ENCODE measurements around the gene KCNH6. TPM values are rescaled to one million over a fixed set of nuclear protein-coding genes. Genes with fewer than 3 reads are reported as not detected.

Gene KCNH6
- total RNA-seq, 2 donors from 2014 or later: 0.47 to 0.80 TPM

DNA sequence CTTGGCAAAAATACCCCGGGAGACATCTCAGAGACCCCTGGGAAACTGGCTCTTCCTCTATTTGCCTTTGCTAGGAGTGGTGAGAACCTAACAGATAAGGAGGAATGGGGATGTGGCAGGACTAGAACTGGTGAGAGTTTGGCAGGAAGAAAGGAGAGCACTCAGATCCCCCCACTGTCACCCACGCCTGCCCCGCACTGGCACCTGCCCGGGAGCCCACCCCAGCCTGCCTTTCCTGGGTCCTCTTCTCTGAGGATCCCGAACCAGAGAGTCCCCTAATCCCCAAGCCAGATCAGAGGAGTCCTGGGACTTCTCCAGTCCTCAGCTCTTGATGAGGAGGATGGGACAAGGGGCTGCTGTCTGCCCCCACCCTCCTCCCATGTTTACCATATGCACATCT, 3.7 kb downstream of the KCNH6 start:
- Histone ChIP-seq H3K9me3 (no peaks in the 10 kb centered on the region), H3K4me1 (no peaks in the 10 kb centered on the region), H3K36me3 (no peaks in the 10 kb centered on the region), H3K4me3 (no peak overlapping the region), H3K9ac (ENCODE audit: low read depth in 2 of 2, low read length in 2 of 2) (no peak overlapping the region), H3K27ac (no peak overlapping the region), H3K27me3 (no peaks in the 10 kb centered on the region)
- TF ChIP-seq, protein P1, sequence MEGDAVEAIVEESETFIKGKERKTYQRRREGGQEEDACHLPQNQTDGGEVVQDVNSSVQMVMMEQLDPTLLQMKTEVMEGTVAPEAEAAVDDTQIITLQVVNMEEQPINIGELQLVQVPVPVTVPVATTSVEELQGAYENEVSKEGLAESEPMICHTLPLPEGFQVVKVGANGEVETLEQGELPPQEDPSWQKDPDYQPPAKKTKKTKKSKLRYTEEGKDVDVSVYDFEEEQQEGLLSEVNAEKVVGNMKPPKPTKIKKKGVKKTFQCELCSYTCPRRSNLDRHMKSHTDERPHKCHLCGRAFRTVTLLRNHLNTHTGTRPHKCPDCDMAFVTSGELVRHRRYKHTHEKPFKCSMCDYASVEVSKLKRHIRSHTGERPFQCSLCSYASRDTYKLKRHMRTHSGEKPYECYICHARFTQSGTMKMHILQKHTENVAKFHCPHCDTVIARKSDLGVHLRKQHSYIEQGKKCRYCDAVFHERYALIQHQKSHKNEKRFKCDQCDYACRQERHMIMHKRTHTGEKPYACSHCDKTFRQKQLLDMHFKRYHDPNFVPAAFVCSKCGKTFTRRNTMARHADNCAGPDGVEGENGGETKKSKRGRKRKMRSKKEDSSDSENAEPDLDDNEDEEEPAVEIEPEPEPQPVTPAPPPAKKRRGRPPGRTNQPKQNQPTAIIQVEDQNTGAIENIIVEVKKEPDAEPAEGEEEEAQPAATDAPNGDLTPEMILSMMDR (IDR thresholded peaks at IDR 0.05): no peak
- intact Hi-C loops (cut with DNase I): no loop called here
- DNase-seq: no peak

DNA sequence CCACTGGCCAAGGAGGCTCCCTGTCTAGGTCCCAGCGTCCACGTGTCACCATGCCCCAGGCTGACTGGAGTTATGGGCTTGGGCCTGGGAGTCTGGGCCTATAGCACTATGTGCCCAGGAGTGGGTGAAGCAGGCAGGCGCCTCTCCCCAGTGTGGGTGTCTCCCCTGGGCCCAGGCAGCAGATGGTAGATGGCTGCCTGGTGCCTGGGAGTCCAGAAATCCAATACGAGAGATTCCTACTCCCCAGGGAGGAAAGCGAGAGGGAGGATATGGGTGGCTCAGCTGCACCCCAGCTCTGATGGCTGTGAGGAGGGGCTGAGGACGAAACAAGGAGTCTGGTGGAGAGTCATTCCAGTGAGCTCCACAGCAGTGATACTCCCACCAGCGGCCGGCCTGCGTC, 5.0 kb downstream of the KCNH6 start:
- Histone ChIP-seq H3K9ac (ENCODE audit: low read depth in 2 of 2, low read length in 2 of 2) (no peak overlapping the region), H3K4me1 (no peaks in the 10 kb centered on the region)

DNA sequence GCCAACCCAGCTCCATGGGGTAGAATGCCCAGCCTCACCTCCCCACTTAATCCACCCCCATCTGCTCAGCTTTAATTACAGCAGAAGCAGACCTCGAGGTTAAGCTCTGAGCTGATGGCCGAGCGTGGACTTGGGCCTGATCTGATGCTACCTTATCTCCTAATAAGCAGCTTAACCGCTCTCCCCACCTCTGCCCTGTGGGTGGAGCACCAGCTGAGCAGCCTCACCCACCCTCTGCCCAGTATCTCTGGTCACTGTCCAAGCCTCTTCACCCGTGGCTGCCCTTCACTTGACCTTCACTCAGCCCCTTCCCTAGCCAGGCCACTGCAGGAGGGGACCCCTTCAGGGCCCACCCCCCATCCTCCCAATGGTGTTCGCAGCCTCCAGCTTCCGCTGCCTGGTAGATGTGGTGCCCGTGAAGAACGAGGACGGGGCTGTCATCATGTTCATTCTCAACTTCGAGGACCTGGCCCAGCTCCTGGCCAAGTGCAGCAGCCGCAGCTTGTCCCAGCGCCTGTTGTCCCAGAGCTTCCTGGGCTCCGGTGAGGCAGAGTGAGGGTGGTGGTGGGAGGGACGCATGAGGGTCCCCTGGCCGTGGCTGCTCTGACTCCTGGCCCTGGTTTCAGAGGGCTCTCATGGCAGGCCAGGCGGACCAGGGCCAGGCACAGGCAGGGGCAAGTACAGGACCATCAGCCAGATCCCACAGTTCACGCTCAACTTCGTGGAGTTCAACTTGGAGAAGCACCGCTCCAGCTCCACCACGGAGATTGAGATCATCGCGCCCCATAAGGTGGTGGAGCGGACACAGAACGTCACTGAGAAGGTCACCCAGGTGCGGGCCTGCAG, 6.8 kb downstream of the KCNH6 start:
- no peak overlapping the region for H3K4me3 ChIP-seq

More for the DNA sequence above, 5.0 kb downstream of the KCNH6 start:
- intact Hi-C loops (cut with DNase I): no loop called here
- H3K36me3 ChIP-seq: no peaks in the 10 kb centered on the region
- no peak for DNase-seq
- H3K27ac ChIP-seq: no peak overlapping the region
- TF ChIP-seq, protein P1 (IDR thresholded peaks at IDR 0.05): no peak
- no peaks in the 10 kb centered on the region for H3K9me3 ChIP-seq
- H3K27me3 ChIP-seq: no peaks in the 10 kb centered on the region
- H3K4me3 ChIP-seq: no peak overlapping the region

DNA sequence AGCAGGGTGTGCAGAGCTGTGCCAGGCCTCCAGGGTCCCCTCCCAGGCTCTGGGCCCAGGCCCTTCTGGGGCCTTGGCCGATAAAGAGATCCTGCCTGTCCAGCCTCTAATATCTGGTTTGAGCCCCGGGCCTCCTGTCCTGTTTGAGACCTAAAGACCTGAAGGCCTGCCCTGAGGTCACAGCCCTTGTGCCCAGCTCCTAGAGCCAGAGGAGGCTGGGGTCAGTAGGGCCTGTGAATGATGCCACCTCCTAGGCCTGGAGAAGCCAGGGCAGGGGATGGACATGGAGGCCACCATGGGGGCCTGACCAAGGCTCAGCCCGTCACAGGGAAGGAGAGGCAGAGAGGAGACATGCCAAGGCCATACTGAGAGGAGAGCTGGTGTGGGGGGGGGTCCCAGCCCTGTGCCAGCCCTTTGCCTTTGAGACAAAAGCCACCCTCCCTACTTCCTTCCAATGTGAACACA, 7.4 kb downstream of the KCNH6 start:
- Histone ChIP-seq H3K4me1 (no peaks in the 10 kb centered on the region), H3K36me3 (no peaks in the 10 kb centered on the region), H3K9me3 (no peaks in the 10 kb centered on the region), H3K27ac (no peak overlapping the region), H3K27me3 (no peaks in the 10 kb centered on the region), H3K4me3 (no peak overlapping the region), H3K9ac (ENCODE audit: low read depth in 2 of 2, low read length in 2 of 2) (no peak overlapping the region)
- DNase-seq: no peak
- intact Hi-C loops (cut with DNase I): no loop called here
- TF ChIP-seq, protein P1 (IDR thresholded peaks at IDR 0.05): no peak

More for the DNA sequence above, 6.8 kb downstream of the KCNH6 start:
- no peak overlapping the region for H3K27ac ChIP-seq
- intact Hi-C loops (cut with DNase I): no loop called here
- TF ChIP-seq, protein P1 (IDR thresholded peaks at IDR 0.05): no peak
- no peaks in the 10 kb centered on the region for H3K36me3 ChIP-seq
- no peaks in the 10 kb centered on the region for H3K9me3 ChIP-seq
- no peaks in the 10 kb centered on the region for H3K4me1 ChIP-seq
- H3K9ac ChIP-seq (ENCODE audit: low read depth in 2 of 2, low read length in 2 of 2): no peak overlapping the region
- H3K27me3 ChIP-seq: no peaks in the 10 kb centered on the region
- no peak for DNase-seq

DNA sequence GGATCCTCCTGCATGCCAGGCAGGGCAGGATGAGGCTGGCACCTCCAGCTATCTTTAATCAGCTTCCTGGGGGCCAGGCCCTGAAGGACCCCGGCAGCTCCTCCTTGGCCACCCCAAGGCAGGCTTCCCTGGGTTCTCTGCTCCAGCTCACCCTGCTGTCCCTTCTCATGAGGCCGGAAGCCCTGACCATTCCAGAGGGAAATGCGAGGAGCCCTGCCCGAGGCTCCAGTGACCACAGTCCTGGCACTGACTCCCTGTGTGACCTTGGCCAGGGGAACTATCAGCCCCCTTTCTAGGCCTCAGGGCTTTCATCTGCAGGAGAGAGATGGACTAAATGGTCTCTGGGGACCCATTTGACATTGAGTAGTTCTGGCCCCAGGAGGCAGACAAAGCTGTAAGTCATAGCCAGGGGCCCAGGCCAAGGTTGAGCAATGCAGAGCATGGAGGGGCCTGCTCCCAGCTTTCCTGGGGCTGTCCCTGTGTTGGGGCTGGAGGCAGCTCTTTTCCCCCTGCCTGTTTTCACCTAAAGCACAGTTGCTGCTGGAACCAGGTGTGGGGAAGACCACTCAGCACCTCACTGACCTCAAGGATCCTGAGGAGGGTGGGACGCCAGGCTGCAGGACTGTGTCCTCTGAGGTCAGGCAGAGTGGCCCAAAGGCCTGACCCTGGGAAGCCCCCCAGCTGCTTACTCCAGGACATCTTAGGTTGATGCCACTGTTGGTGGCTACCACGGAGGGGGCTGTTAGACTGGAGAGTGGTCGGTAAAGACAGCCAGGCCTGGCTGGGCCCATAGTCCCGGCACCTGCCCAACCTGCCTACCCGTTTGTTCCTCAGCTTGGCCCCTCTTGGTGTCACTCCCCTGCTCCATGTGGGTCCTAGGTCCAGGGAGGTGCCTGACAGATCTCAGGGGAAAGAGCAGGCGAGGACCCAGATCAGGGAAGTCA, 8.1 kb downstream of the KCNH6 start:
- Histone ChIP-seq H3K27ac (no peak overlapping the region), H3K36me3 (no peaks in the 10 kb centered on the region), H3K9ac (ENCODE audit: low read depth in 2 of 2, low read length in 2 of 2) (no peak overlapping the region), H3K27me3 (no peaks in the 10 kb centered on the region), H3K4me3 (no peak overlapping the region), H3K9me3 (no peaks in the 10 kb centered on the region), H3K4me1 (no peaks in the 10 kb centered on the region)
- TF ChIP-seq, protein P1 (IDR thresholded peaks at IDR 0.05): no peak
- DNase-seq: no peak
- intact Hi-C loops (cut with DNase I): no loop called here
